Right lobe of liver (tissue), 4 donors: ENCODE measurements around the gene MX2.

Experiments used
- POLR2A ChIP-seq: fragments of 450-650 bp; IDR thresholded peaks from one replicate; pipeline ENCODE4 v1.6.1; 2017; ENCODE audit warnings: antibody characterized with exemption, mild to moderate bottlenecking
- TF ChIP-seq, protein P1 (sequence below), 4 donors: fragments of 200-600 bp in 3 of 4; fragments of 450-650 bp in 1 of 4; IDR thresholded peaks; one replicate each; pipeline versions ENCODE4 v1.5.1 to v1.8.0; 2016 to 2022; ENCODE audit warnings: antibody characterized with exemption in 4 of 4, mild to moderate bottlenecking in 2 of 4
- donor health status: DM: no; HTN: no; CAD: no.
- donor health status: DM: no; HTN: no; CAD: no.
- donor health status: DM: no; HTN: yes; CAD: no.

DNA sequence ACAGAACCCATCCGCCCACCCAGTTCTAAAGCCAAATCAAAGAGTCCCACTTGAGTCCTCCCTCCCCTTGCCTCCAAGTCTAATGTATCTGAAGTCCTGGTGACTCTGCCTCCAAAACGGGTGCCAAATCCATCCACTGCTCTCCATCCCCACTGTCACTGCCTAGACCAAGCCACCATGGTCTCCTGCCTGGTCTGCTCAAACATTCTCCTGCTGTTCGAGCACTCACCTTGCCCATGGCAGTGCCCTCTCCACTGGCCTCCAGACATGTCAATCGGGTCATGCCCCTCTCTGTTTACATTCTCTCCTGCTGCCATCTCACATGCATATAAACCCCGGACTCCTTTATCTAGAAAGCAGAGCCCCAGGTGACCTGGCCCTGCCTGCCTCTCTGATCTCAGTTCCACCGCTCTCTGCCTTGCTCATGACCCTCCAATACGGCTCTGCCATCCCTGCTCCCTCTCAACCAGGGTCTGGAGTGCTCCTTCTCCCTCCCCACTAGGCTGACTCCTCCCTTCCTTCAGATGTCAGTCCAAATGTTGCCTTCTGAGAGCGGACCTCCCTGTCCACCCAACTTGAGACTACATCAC, 32.1 kb downstream of the MX2 start:
- TF ChIP-seq, protein P1, sequence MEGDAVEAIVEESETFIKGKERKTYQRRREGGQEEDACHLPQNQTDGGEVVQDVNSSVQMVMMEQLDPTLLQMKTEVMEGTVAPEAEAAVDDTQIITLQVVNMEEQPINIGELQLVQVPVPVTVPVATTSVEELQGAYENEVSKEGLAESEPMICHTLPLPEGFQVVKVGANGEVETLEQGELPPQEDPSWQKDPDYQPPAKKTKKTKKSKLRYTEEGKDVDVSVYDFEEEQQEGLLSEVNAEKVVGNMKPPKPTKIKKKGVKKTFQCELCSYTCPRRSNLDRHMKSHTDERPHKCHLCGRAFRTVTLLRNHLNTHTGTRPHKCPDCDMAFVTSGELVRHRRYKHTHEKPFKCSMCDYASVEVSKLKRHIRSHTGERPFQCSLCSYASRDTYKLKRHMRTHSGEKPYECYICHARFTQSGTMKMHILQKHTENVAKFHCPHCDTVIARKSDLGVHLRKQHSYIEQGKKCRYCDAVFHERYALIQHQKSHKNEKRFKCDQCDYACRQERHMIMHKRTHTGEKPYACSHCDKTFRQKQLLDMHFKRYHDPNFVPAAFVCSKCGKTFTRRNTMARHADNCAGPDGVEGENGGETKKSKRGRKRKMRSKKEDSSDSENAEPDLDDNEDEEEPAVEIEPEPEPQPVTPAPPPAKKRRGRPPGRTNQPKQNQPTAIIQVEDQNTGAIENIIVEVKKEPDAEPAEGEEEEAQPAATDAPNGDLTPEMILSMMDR (IDR thresholded peaks at IDR 0.05), result no peak
- no peak for TF ChIP-seq POLR2A
